K562 (cell line): ENCODE results near the gene LRP1. TPM values are rescaled to one million over a fixed set of nuclear protein-coding genes. Genes with fewer than 3 reads are reported as not detected.

Source experiments
- ATAC-seq: fragments of 200-7000 bp; cut with Tn5 transposase; 3 replicates; pipeline ENCODE4 v1.9.1; 2020; ENCODE audit warnings: moderate library complexity
- BruUV-seq: library from RNA; stranded (reverse); fragments of 400-500 nt; replicated peaks from 2 replicates; lab custom pipeline; 2021; lab: Mats Ljungman, UMichigan
- CTCF ChIA-PET: fragments of 300-600 bp; formaldehyde crosslinking; extraction: SDS; loops from one replicate; lab custom pipeline; 2021; ENCODE audit warnings: low intra/inter-chr PET ratio; lab: Yijun Ruan, JAX
- POLR2A ChIA-PET: fragments of 300-600, 350-650 bp; sonication (Branson Sonifier 250); formaldehyde crosslinking; extraction: SDS; loops from one replicate; lab custom pipeline; 2021; ENCODE audit warnings: antibody characterized with exemption, inconsistent platforms; lab: Yijun Ruan, JAX
- DNase-seq, 4 experiments: peaks; one replicate each; pipeline versions ENCODE4 v3.0.0 to v3.0.0-alpha.2; 2011 to 2018; ENCODE audit warnings: low spot score in 3 of 4, mixed read lengths in 3 of 4; ENCODE audit errors: extremely low read depth in 1 of 4
- FAIRE-seq: peaks from 2 replicates; lab custom pipeline; 2011; peaks lifted over from hg19 to GRCh38; lab: Jason Lieb, UNC
- H2AFZ ChIP-seq: 2 replicates; pipeline ENCODE4 v1.6.0; 2011; ENCODE audit warnings: low read depth, low read length, control low read depth, inconsistent platforms
- H3K27ac ChIP-seq: fragments of 200-600 bp; 3 replicates; pipeline ENCODE4 v1.8.0; 2011; ENCODE audit warnings: low read depth, mild to moderate bottlenecking, control low read depth, inconsistent platforms, low read length, moderate library complexity, mixed read lengths; ENCODE audit errors: extremely low read depth
- H3K27me3 ChIP-seq, 2 experiments: fragments of 300-600 bp in 1 of 2; 2 replicates in 1 of 2; 3 replicates in 1 of 2; pipeline versions ENCODE4 v1.6.0 to v1.8.0; 2011; ENCODE audit warnings: inconsistent platforms in 2 of 2, low read length in 2 of 2, mild to moderate bottlenecking in 1 of 2, mixed read lengths in 1 of 2, moderate library complexity in 1 of 2; ENCODE audit not compliant: control insufficient read depth in 2 of 2, insufficient read depth in 2 of 2
- H3K36me3 ChIP-seq: fragments of 300-600 bp; 3 replicates; pipeline ENCODE4 v1.8.0; 2011; ENCODE audit warnings: mild to moderate bottlenecking, low read length, inconsistent platforms; ENCODE audit not compliant: control insufficient read depth, insufficient read depth
- H3K4me1 ChIP-seq, 2 experiments: fragments of 200-600 bp in 1 of 2; replicated peaks in 1 of 2; 2 replicates in 1 of 2; 3 replicates in 1 of 2; pipeline versions ENCODE4 v1.5.1 to v1.8.0; 2011; ENCODE audit warnings: inconsistent platforms in 2 of 2, low read length in 2 of 2, mild to moderate bottlenecking in 1 of 2, mixed read lengths in 1 of 2, moderate library complexity in 1 of 2; ENCODE audit not compliant: control insufficient read depth in 2 of 2, insufficient read depth in 2 of 2
- H3K4me2 ChIP-seq: 2 replicates; pipeline ENCODE4 v1.6.1; 2011; ENCODE audit warnings: low read length, control low read depth, inconsistent platforms, mixed read lengths; ENCODE audit not compliant: insufficient read depth
- H3K4me3 ChIP-seq: fragments of 200-600 bp; sonication (generic), shearing (Covaris generic); 2 replicates; pipeline ENCODE4 v1.5.1; 2016; ENCODE audit warnings: control low read depth, inconsistent platforms
- H3K79me2 ChIP-seq: fragments of 200-600 bp; 3 replicates; pipeline ENCODE4 v1.8.0; 2011; ENCODE audit warnings: low read length, inconsistent platforms; ENCODE audit not compliant: control insufficient read depth, insufficient read depth
- H3K9ac ChIP-seq, 2 experiments: 2 replicates each; pipeline versions ENCODE4 v1.6.0 to v1.6.1; 2011; ENCODE audit warnings: low read depth in 2 of 2, low read length in 2 of 2, control low read depth in 1 of 2, inconsistent platforms in 1 of 2, mild to moderate bottlenecking in 1 of 2, mixed read lengths in 1 of 2; ENCODE audit not compliant: insufficient read depth in 1 of 2
- H3K9me1 ChIP-seq: one replicate; pipeline ENCODE4 v1.6.0; 2011; ENCODE audit warnings: inconsistent platforms, mild to moderate bottlenecking, low read length, moderate library complexity; ENCODE audit not compliant: control insufficient read depth, insufficient read depth
- H3K9me3 ChIP-seq: replicated peaks from 2 replicates; pipeline ENCODE4 v1.5.1; 2011; ENCODE audit warnings: low read depth, low read length, inconsistent platforms; ENCODE audit not compliant: control insufficient read depth, insufficient read depth
- H4K20me1 ChIP-seq: replicated peaks from 2 replicates; pipeline ENCODE4 v1.6.1; 2011; ENCODE audit warnings: low read length, inconsistent platforms, mixed read lengths; ENCODE audit not compliant: control insufficient read depth, insufficient read depth
- CBFA2T3 ChIP-seq: fragments of 450-650 bp; IDR thresholded peaks from 2 replicates; pipeline ENCODE4 v1.6.1; 2017
- CREB1 ChIP-seq, 2 experiments: sonication (generic) in 1 of 2; formaldehyde crosslinking in 1 of 2; IDR thresholded peaks; 2 replicates each; pipeline versions ENCODE4 v1.6.1 to v1.8.0; 2012 to 2022; ENCODE audit warnings: inconsistent platforms in 1 of 2, mild to moderate bottlenecking in 1 of 2, missing genetic modification reagents in 1 of 2, moderate library complexity in 1 of 2
- ETV1 ChIP-seq: fragments of 450-650 bp; conservative IDR thresholded peaks from 2 replicates; pipeline ENCODE4 v1.6.1; 2016; ENCODE audit warnings: missing genetic modification characterization, control low read depth, low read depth, missing compliant biosample characterization
- FOXK1 ChIP-seq: sonication (generic); formaldehyde crosslinking; IDR thresholded peaks from 2 replicates; pipeline ENCODE4 v1.8.0; 2022; ENCODE audit warnings: missing genetic modification reagents, mild to moderate bottlenecking, borderline replicate concordance
- HES1 ChIP-seq: fragments of 450-650 bp; IDR thresholded peaks from 2 replicates; pipeline ENCODE4 v1.6.1; 2016; ENCODE audit warnings: low read depth, mild to moderate bottlenecking, moderate library complexity
- L3MBTL2 ChIP-seq: fragments of 450-650 bp; IDR thresholded peaks from 2 replicates; pipeline ENCODE4 v1.6.1; 2016; ENCODE audit warnings: mild to moderate bottlenecking, moderate library complexity
- LCOR ChIP-seq: sonication (generic); formaldehyde crosslinking; IDR thresholded peaks from 2 replicates; pipeline ENCODE4 v1.8.0; 2022; ENCODE audit warnings: mild to moderate bottlenecking, missing genetic modification reagents
- MNT ChIP-seq, 2 experiments: fragments of 450-650 bp; conservative IDR thresholded peaks; 2 replicates each; pipeline ENCODE4 v1.6.1; 2017; ENCODE audit warnings: mild to moderate bottlenecking in 2 of 2, moderate library complexity in 2 of 2
- NFRKB ChIP-seq: fragments of 450-650 bp; IDR thresholded peaks from 2 replicates; pipeline ENCODE4 v1.6.1; 2016; ENCODE audit warnings: low read depth
- SMARCE1 ChIP-seq: fragments of 450-650 bp; IDR thresholded peaks from 2 replicates; pipeline ENCODE4 v1.7.1; 2016; ENCODE audit warnings: mild to moderate bottlenecking
- TRIM24 ChIP-seq, 2 experiments: fragments of 450-650 bp; IDR thresholded peaks; 2 replicates each; pipeline ENCODE4 v1.6.1; 2016
- ZBTB5 ChIP-seq: fragments of 450-650 bp; IDR thresholded peaks from 2 replicates; pipeline ENCODE4 v1.6.1; 2017; ENCODE audit warnings: antibody characterized with exemption
- ZNF584 ChIP-seq: fragments of 200-800 bp; sonication (Bioruptor generic); IDR thresholded peaks from 2 replicates; pipeline ENCODE4 v1.6.1; 2016; ENCODE audit warnings: low read depth, mild to moderate bottlenecking, missing genetic modification characterization, missing compliant biosample characterization
- WGBS: fragments of 100-300 bp; shearing (Covaris generic); methylation state at CpG from one replicate; pipeline ENCODE4 v1.1.6; 2016; ENCODE audit warnings: low coverage, mixed read lengths; ENCODE audit not compliant: insufficient coverage; ENCODE audit errors: missing lambda C conversion rate; 5-methylcytosine and 5-hydroxymethylcytosine counted together
- in situ Hi-C: fragments of 300-500 bp; cut with MboI; formaldehyde crosslinking; loops from 4 replicates; pipeline ENCODE4 v1.15.0; 2018; ENCODE audit warnings: inconsistent platforms, mixed read lengths
- intact Hi-C: fragments of 100-400 bp; cut with micrococcal nuclease; formaldehyde crosslinking; loops from 2 replicates; pipeline ENCODE4 v1.14.2; 2022
- polyA plus RNA-seq, 8 experiments: library from polyadenylated mRNA; depleted of rRNA in 4 of 8; stranded (reverse) in 5 of 8; unstranded in 3 of 8; fragments of >200 nt; fragmentation: Nextera tagmentation in 2 of 8; fragmentation: Illumina TruSeq in 1 of 8; extraction: Ambion mirVana in 2 of 8; extraction: Trizol in 1 of 8; gene quantifications; 2 replicates each; pipeline versions ENCODE4 v1.2.1 to v1.2.3, GENCODE V29; 2011 to 2014; ENCODE audit warnings: inconsistent platforms in 1 of 8, missing spikeins in 1 of 8
- total RNA-seq, 7 experiments: library from RNA; depleted of rRNA in 6 of 7; stranded (reverse); fragments of >200 nt in 6 of 7; fragmentation: Illumina TruSeq in 2 of 7; extraction: Trizol in 2 of 7; gene quantifications; 2 replicates each; pipeline versions ENCODE4 v1.2.1 to v1.2.3, GENCODE V29; 2011 to 2021; ENCODE audit warnings: low replicate concordance in 1 of 7
- TF ChIP-seq, protein P1 (sequence below): IDR thresholded peaks from 2 replicates; pipeline ENCODE4 v1.6.1; 2014; ENCODE audit warnings: antibody characterized with exemption

Gene LRP1
- total and polyA plus RNA-seq, 9 of the 15 experiments (the other 6 are each of a cell fraction or from before 2014, with no cell fraction given), result 0.04 to 0.64 (median 0.19) TPM; not detected in 2

DNA sequence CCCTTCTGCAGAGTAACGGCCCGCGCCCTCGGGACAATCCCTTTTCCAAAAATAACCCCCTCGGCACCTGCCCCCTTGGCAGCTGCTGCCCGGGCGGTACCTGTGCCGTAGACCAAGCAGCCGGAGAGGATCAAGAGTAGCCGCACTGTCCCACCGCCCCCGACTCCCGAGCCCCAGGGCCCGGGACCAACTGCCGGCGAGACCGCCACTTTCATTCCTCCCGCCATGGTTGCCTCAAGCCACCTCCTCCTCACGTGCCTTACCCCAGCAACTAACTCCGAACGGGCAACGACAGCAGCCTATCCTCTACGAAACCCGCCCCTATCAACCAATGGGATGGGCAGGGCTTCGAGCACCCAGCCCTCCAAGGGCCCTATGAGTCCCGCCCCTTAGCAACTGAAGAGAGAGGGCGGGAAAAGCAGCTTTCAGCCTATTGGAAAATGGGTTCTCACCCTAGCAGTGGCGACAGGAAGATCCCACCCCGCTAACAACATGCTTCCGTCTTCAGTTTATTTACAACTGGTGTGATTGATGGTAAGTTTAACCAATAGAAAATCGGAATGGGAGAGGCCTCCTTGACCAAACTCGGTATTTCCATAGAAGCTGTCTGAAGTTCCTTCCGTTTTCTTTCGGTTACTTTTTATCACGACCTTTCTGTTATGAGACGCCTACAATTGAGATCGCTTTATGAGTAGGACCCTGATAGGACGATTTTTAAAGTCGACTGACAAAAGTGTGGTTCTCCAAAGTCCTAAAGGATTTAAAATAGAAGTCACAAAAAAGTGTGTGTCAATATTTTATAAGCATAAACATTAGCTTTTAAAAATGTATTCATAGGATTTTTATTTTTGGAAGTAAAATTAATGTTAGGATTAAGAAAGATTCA is 49.5 kb upstream of the LRP1 start, which contains the start of gene NEMP1:
NEMP1 (minus strand) TSS at position 273 of the 886 bp plus-strand sequence; CDS start at position 227, 46 bp downstream.
- H3K9me1 ChIP-seq, result no peaks in the 10 kb centered on the region
- no peaks in the 10 kb centered on the region for H3K27me3 ChIP-seq
- H3K4me2 ChIP-seq, result peak within 1 kb of the TSS; percentile 95
- peak; percentile 98 for ATAC-seq
- H3K9ac ChIP-seq, result peak within 1 kb of the TSS; percentile 96 to 98
- H2AFZ ChIP-seq, result peak within 1 kb of the TSS; percentile 78
- H3K9me3 ChIP-seq, result no peaks in the 10 kb centered on the region
- peak; percentile 100 for FAIRE-seq
- POLR2A ChIA-PET, result interaction anchor here (0.6 to 3.6 kb wide), 19 partner anchors 10 to 781 kb away, joined by 3 to 44 read pairs (median 5); partner anchors contain the start of genes NAB2, SHMT2 and STAT6
- peak; percentile 96 to 99 (median 96) for DNase-seq
- H3K79me2 ChIP-seq, result peaks cover 34% of the 10 kb centered on the region
- in situ Hi-C loops (no loop called here), intact Hi-C loops (loop anchor here (5.0 kb wide), 1 partner anchor 164 kb away; no protein-coding TSS in a partner anchor)
- peak within 1 kb of the TSS; percentile 98 for H3K27ac ChIP-seq
- peaks cover 11 to 13% of the 10 kb centered on the region in 2 experiments; a peak in 4 of 5 replicates for H3K4me1 ChIP-seq
- BruUV-seq, result no TSS peak
- 0% methylated on average over 35 of the region's 39 CpGs for WGBS
- H3K4me3 ChIP-seq, result peak within 1 kb of the TSS; percentile 95
- CTCF ChIA-PET, result interaction anchor here (0.7 to 1.2 kb wide), 2 partner anchors 34 to 48 kb away, joined by 3 read pairs; no protein-coding TSS in a partner anchor
- peaks cover 15% of the 10 kb centered on the region; the same call in 1 of the 3 replicates for H3K36me3 ChIP-seq
- H4K20me1 ChIP-seq, result no peaks in the 10 kb centered on the region
- TF ChIP-seq HES1 (0 out of 2 replicates have a peak, but pooled peaks have one; percentile 21), LCOR (no peak; the same call in 1 of the 2 replicates), SMARCE1 (no peak), L3MBTL2 (peak; percentile 98), MNT (conservative IDR thresholded peaks at IDR 0.05) (peak; percentile 99), ETV1 (tag) (peak; percentile 63), ZBTB5 (no peak), NFRKB (peak; percentile 90), TRIM24 (IDR thresholded peaks at IDR 0.05) (0 out of 4 replicates have a peak, but pooled peaks of 1 of the 2 experiments have one; percentile 16), FOXK1 (CRISPR knock-in tag) (no peak), CREB1 (IDR thresholded peaks at IDR 0.05) (peak; percentile 63), CREB1 (CRISPR knock-in tag; IDR thresholded peaks at IDR 0.05) (peak; percentile 68; the same call in 1 of the 2 replicates), CBFA2T3 (no peak), ZNF584 (CRISPR knock-in tag) (no peak)
- TF ChIP-seq, protein P1, sequence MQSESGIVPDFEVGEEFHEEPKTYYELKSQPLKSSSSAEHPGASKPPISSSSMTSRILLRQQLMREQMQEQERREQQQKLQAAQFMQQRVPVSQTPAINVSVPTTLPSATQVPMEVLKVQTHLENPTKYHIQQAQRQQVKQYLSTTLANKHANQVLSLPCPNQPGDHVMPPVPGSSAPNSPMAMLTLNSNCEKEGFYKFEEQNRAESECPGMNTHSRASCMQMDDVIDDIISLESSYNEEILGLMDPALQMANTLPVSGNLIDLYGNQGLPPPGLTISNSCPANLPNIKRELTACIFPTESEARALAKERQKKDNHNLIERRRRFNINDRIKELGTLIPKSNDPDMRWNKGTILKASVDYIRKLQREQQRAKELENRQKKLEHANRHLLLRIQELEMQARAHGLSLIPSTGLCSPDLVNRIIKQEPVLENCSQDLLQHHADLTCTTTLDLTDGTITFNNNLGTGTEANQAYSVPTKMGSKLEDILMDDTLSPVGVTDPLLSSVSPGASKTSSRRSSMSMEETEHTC, result peak; percentile 91
